GM21390 (cell line): ENCODE data around the gene ST8SIA6.
"Not testable (repeated sequence)": the region's sequence is repeated elsewhere in the genome, so short reads cannot be mapped to it uniquely, and the experiment has no call there.

Experiments used
- ATAC-seq: cut with Tn5 transposase; IDR thresholded peaks from one replicate; pipeline ENCODE4 v1.9.1; 2021; ENCODE audit not compliant: unreplicated experiment

ST8SIA6 gene

GRCh38 chr10:17454161-17455014 is at the start of gene ST8SIA6:
Gene ST8SIA6 (minus strand): TSS chr10:17454595. CDS start chr10:17454255, 340 bp downstream.
- peak; percentile 66 for ATAC-seq

GRCh38 chr10:17503795-17504194 is 49.4 kb upstream of the ST8SIA6 start:
- no peak for ATAC-seq

GRCh38 chr10:17502814-17503213 is 48.4 kb upstream of the ST8SIA6 start:
- no peak for ATAC-seq

GRCh38 chr10:17499014-17499413 is 44.6 kb upstream of the ST8SIA6 start:
- ATAC-seq: not testable (repeated sequence)

GRCh38 chr10:17497446-17498030 is 43.1 kb upstream of the ST8SIA6 start:
- ATAC-seq: no peak

GRCh38 chr10:17494626-17495260 is 40.3 kb upstream of the ST8SIA6 start:
- no peak for ATAC-seq

- ATAC-seq: no peak
Observed at GRCh38 chr10:17488848-17489247, 34.5 kb upstream of the ST8SIA6 start.

- no peak for ATAC-seq
Observed at GRCh38 chr10:17483079-17483478, 28.7 kb upstream of the ST8SIA6 start.

- no peak for ATAC-seq
Observed at GRCh38 chr10:17479822-17480221, 25.4 kb upstream of the ST8SIA6 start.

GRCh38 chr10:17479015-17479615 is 24.7 kb upstream of the ST8SIA6 start:
- no peak for ATAC-seq

- ATAC-seq: peak; percentile 70
Observed at GRCh38 chr10:17476073-17476472, 21.7 kb upstream of the ST8SIA6 start.

- ATAC-seq: no peak
Observed at GRCh38 chr10:17475661-17476060, 21.3 kb upstream of the ST8SIA6 start.

GRCh38 chr10:17474595-17475323 is 20.4 kb upstream of the ST8SIA6 start:
- ATAC-seq: no peak

- no peak for ATAC-seq
Observed at GRCh38 chr10:17473228-17473950, 19.0 kb upstream of the ST8SIA6 start.

GRCh38 chr10:17472481-17473227 is 18.3 kb upstream of the ST8SIA6 start:
- no peak for ATAC-seq

GRCh38 chr10:17470246-17470645 is 15.9 kb upstream of the ST8SIA6 start:
- no peak for ATAC-seq

GRCh38 chr10:17465328-17466125 is 11.1 kb upstream of the ST8SIA6 start:
- no peak for ATAC-seq

- ATAC-seq: no peak
Observed at GRCh38 chr10:17464545-17464944, 10.2 kb upstream of the ST8SIA6 start.

- ATAC-seq: no peak
Observed at GRCh38 chr10:17460756-17461155, 6.4 kb upstream of the ST8SIA6 start.
